GM21529 (cell line): ENCODE results near the gene PSAP.

Experiments used
- ATAC-seq: cut with Tn5 transposase; IDR thresholded peaks from one replicate; pipeline ENCODE4 v1.9.1; 2021; ENCODE audit not compliant: unreplicated experiment

Gene PSAP

DNA sequence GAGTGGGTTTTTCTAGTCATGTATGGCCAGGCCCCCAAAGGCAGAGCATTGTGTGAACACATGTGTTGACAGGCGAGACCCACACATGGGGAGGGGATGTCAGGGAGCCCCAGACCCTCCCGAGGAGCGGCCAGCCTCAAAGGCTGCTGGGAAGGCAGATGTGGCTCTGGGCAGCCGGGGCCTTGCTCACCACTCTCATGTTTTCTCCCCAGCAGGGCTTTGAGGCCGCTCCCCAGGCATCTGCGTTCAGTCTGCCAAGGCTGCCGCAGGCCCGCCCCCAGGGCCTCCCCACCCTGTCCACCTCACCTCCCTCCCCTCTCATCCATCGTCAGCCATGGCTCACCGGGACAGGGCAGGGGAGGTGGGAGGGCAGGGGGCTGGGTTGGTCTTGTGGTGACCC, 61.2 kb downstream of the PSAP start:
- no peak for ATAC-seq

GRCh38 chr10:71788954-71789353, 62.1 kb downstream of the PSAP start:
- ATAC-seq, result no peak

GRCh38 chr10:71784679-71785272, 66.3 kb downstream of the PSAP start:
- ATAC-seq, result no peak

- no peak for ATAC-seq
Observed at GRCh38 chr10:71783917-71784678, 67.0 kb downstream of the PSAP start.

DNA sequence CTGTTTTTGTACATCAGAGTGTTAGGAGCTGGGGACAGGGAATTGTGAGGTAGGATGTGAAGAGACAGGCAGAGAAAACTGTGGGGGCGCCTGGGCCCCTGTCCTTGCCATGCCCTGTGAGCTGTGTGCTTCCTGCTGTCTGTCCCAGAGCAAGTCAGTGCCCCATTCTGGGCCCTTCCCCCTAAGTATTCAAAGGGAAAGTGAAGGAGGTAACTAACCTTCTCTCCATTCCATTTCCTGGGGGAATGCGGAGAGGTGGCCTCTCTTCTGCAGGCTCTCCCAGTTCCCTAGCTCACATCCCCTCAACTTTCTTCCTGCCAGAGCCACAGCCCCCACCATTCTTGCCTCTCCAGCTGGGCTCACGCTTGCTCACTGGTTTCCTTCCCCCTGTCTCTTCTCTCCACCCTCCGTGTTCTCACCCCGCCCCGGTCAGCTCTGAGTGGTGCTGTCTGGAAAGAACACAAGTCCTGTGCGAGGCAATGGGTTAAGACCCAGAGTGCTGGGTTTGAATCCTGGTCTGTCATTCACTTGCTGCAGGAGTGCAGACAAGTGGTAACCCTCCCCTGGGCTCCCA, 68.0 kb downstream of the PSAP start:
- no peak for ATAC-seq

DNA sequence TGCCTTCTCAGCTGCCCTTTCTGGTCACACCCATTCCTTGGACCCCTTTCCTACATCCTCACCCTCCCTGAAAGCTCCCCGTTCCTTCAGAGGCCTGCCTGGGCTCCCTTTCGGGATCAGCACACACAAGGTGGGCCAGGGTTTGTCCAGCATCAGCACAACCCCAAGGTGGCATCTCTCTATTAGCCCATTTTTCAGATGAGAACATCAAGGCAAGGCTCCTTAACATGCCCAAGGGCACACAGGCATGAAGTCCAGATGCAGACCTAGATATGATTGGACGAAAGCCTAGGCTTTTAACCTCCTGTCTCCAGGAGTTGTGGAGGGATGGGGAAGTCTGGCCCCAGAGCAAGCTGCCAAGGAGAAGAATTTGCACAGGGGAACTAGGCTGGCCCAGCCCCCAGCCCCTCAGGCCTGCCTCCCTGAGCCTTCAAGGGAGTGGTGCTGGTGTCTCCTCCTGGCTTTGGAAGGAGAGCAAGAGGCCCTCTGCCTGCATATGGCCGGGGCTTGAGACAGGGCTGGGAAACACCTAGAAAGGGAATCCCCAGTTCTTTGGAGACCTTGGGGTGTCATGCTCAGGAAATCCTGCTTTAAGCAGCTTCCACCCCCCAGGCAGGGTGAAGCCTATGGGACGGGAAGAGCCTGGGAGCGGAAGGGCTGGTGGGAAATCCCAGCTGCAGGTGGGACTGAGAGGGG, 68.7 kb downstream of the PSAP start:
- ATAC-seq, result no peak

DNA sequence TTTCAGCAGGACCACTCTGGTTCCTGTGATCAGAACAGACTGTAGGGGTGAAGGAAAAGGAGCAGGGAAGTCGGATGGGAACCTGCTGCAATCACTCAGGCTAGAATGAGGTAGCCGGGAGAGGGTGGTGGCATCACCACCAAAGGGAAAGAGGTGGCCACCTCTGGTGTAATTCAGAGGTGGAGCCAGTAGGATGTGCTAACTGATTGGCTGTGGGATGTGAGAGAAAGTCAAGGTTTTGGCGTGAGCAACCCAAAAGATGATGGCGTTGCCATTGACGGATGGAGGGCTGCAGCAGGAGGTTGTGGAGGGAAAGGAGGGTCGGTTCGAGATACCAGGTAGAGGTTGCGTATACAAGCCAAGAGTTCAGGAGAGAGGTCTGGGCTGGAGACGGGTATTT, 70.3 kb downstream of the PSAP start:
- no peak for ATAC-seq

DNA sequence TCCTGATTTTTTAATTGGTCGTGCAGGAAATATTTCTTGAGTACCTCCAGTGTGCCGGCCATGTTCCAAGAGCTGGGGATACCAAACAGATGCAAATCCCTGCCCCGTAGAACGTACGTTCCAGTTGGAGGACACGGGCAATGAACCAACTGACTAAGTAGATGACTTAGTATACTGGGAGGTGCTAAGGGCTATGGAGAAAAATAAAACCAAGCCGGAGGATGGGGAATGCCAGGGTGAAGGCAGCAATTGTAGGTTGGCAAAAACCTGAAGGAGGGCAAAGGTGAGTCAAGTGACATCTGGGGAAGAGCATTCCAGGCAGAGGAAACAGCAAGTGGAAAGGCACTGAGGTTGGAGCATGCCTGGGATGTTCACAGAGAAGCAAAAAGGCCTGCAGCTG, 70.9 kb downstream of the PSAP start:
- no peak for ATAC-seq

GRCh38 chr10:71779641-71780040, 71.4 kb downstream of the PSAP start:
- no peak for ATAC-seq

GRCh38 chr10:71778071-71778825, 72.8 kb downstream of the PSAP start:
- ATAC-seq, result no peak

GRCh38 chr10:71777213-71777985, 73.7 kb downstream of the PSAP start:
- no peak for ATAC-seq

DNA sequence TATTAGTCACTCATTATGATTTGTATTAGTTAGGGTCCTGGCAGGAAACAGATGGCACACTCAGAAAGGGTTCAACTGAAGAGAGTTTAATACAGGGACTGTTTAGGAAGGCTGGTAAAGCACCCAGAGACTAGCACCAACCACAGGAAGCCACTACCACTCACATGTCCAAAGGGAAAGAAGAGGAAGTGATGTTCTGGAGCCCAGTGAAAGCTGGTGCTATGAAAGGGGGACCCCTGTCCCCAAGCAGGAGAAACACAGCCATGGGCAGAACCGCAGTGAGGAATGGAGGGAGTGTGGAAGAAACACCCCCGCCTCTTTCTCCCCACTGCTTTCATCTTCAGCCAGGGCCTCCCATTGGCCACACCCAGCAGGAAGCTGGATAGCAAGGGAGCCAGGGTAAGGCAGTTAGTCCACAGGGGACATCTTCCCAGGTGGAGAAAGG, 74.5 kb downstream of the PSAP start:
- no peak for ATAC-seq

DNA sequence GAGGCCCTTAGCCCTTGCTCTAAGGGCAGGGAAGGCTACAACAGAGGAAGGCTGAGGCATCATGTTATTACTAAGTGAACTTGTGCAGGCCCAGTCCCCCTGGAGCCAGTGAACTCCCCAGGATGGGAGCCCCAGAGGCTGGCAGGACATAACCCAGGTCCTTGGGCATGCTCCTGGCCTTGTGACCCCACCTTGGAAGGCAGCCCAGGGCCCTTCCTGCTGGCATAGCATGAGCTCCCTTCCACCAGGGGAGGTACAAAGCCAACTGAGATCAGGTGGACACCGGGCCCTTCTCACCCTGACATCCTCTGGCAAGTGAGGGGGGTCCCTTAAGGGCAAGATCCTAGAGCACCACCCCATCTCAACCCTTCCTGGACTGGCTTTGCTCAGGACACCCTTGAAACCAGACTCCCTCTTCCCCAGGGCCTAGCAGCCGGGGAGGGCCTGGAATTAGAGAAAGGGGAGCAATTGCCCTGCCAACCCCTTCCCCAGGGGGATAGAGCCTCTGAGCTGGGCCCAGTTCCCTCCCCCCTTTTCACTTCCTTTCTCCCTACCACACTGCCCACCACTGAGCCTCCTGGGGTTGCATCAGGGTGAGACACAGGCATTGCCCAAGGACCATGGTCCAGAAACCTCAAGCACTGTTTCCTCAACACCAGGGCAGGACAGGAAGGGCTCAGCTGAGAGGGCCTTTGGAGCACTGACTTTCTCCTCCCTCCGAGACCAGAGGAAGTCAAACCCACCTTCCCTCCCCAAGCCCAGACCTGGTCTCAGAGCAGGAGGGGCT, 75.9 kb downstream of the PSAP start:
- ATAC-seq, result no peak

GRCh38 chr10:71773221-71773971, 77.7 kb downstream of the PSAP start, which contains the start of gene VSIR:
TSS of gene VSIR (minus strand) at chr10:71773520. CDS start at chr10:71773439, 81 bp downstream.
- peak; percentile 55 for ATAC-seq

DNA sequence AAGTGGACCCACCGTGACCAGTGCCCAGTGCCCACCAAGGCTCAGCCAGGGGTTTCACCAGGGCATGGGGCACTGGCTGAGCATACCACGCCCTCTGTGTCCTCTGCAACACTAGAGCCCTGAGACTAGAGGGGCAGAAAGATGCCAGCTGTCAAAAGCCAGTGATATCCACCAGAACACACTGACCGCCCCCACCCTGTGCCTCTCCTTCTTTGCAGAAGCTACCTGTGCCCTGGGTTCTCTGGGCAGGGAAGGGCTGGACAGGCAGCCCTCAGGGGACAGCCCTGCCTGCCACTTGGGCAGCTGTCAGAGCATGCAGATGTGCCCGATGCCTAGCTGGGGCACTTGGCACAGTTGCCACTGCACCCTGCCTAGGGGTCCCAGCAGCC, 78.2 kb downstream of the PSAP start:
- no peak for ATAC-seq

DNA sequence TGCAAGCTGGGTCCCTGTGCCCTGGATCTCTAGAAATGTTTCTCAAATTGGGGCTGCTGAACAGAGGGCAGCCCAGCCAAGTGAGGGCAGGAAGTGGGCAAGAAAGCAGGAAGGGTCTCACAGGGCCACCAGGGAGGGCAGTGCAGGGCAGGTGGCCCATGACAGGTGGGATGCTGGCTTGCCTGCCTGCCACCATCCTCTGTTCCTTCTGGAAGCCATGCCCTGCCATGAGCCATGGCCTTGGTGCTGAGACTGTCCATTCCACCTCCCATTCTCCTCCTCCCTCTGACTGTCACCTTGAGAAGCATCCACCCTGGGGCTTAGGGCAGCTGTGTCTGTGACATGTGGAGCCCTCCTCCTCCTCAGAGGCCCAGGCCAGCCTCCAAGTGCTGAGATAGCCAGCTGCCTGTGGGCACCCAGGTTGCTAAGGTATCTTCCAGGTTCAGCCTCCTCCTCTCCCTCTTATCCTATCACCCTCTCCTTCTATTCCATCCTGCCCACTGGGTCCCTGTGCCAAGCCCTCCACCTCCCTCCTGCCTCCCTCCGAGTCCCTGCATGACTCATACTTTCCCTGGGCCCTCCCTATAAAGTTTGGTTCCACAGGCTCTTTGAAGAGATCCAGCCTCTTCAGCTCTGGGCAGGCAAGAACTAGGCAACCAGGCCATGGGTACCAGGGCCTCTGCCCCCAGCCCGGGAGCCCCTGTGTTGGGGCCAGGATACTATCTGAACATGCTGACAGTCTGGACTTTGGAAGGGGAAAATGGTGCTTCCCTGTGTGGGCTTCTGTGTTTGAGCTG, 79.0 kb downstream of the PSAP start:
- ATAC-seq, result no peak

GRCh38 chr10:71771204-71771603, 79.8 kb downstream of the PSAP start:
- ATAC-seq, result no peak

GRCh38 chr10:71770789-71771188, 80.3 kb downstream of the PSAP start:
- no peak for ATAC-seq
